Vagina (tissue), 2 donors: ENCODE data around the gene RARA. TPM values are rescaled to one million over a fixed set of nuclear protein-coding genes. Genes with fewer than 3 reads are reported as not detected.

Experiments used
- DNase-seq, 2 donors: peaks; one replicate each; pipeline ENCODE4 v3.0.0-alpha.2; 2017; ENCODE audit errors: extremely low spot score in 2 of 2
- H3K27ac ChIP-seq: fragments of 200-600 bp; sonication (generic); one replicate; pipeline ENCODE4 v1.5.1; 2019
- H3K27me3 ChIP-seq: fragments of 200-600 bp; sonication (generic); one replicate; pipeline ENCODE4 v1.5.1; 2019
- H3K36me3 ChIP-seq, 2 donors: fragments of 200-600 bp; sonication (generic); one replicate each; pipeline ENCODE4 v1.5.1; 2017 to 2019
- H3K4me1 ChIP-seq: fragments of 200-600 bp; sonication (generic); one replicate; pipeline ENCODE4 v1.5.1; 2019
- H3K4me3 ChIP-seq, 2 donors: fragments of 200-600 bp; sonication (generic); 1 replicate in 1 of 2; 2 replicates in 1 of 2; pipeline ENCODE4 v1.5.1; 2016 to 2019
- H3K9me3 ChIP-seq: fragments of 200-600 bp; sonication (generic); one replicate; pipeline ENCODE4 v1.5.1; 2019
- POLR2A ChIP-seq, 2 donors: fragments of 450-650 bp; IDR thresholded peaks; one replicate each; pipeline ENCODE4 v1.6.1; 2017; ENCODE audit warnings: antibody characterized with exemption in 2 of 2, mild to moderate bottlenecking in 2 of 2, moderate library complexity in 2 of 2
- POLR2AphosphoS5 ChIP-seq, 2 donors: sonication (generic); formaldehyde crosslinking; IDR thresholded peaks; one replicate each; pipeline ENCODE4 v1.9.0; 2017; ENCODE audit warnings: antibody characterized with exemption in 2 of 2, mild to moderate bottlenecking in 2 of 2, low read depth in 1 of 2; ENCODE audit not compliant: insufficient read depth in 1 of 2
- intact Hi-C: fragments of 100-400 bp; cut with DNase I; formaldehyde crosslinking; loops from one replicate; pipeline ENCODE4 v1.15.1; 2023
- total RNA-seq: library from RNA; depleted of rRNA; stranded (reverse); fragments of >200 nt; gene quantifications from one replicate; pipeline ENCODE4 v1.2.3, GENCODE V29; 2016
- TF ChIP-seq, protein P1 (sequence below), 3 experiments: fragments of 450-650 bp in 2 of 3; fragments of 200-600 bp in 1 of 3; sonication (generic) in 1 of 3; IDR thresholded peaks; one replicate each; pipeline ENCODE4 v1.5.1; 2017 to 2019; ENCODE audit warnings: antibody characterized with exemption in 3 of 3, mild to moderate bottlenecking in 2 of 3, moderate library complexity in 2 of 3

Gene RARA
- total RNA-seq, 1 donor from 2014 or later: 58.9 TPM

DNA sequence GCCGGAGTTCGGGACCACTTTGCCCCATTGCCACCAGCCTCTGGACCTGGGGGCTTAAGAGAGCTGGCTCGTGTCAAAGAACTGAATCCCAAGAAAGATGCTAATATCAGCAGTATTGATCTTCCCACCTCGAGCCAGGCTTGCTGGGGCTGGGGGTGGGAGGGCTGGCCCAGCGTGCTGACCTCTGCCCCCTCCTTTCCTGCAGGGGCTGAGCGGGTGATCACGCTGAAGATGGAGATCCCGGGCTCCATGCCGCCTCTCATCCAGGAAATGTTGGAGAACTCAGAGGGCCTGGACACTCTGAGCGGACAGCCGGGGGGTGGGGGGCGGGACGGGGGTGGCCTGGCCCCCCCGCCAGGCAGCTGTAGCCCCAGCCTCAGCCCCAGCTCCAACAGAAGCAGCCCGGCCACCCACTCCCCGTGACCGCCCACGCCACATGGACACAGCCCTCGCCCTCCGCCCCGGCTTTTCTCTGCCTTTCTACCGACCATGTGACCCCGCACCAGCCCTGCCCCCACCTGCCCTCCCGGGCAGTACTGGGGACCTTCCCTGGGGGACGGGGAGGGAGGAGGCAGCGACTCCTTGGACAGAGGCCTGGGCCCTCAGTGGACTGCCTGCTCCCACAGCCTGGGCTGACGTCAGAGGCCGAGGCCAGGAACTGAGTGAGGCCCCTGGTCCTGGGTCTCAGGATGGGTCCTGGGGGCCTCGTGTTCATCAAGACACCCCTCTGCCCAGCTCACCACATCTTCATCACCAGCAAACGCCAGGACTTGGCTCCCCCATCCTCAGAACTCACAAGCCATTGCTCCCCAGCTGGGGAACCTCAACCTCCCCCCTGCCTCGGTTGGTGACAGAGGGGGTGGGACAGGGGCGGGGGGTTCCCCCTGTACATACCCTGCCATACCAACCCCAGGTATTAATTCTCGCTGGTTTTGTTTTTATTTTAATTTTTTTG, 47.1 kb downstream of the RARA start:
- H3K36me3 ChIP-seq: peaks cover 3 to 27% of the 10 kb centered on the region in 2 donors
- peak overlapping the region; percentile 52 for H3K27ac ChIP-seq
- DNase-seq: peak in 1 of 2 donors; percentile 91
- no peak for TF ChIP-seq POLR2A (IDR thresholded peaks at IDR 0.05)
- TF ChIP-seq, protein P1, sequence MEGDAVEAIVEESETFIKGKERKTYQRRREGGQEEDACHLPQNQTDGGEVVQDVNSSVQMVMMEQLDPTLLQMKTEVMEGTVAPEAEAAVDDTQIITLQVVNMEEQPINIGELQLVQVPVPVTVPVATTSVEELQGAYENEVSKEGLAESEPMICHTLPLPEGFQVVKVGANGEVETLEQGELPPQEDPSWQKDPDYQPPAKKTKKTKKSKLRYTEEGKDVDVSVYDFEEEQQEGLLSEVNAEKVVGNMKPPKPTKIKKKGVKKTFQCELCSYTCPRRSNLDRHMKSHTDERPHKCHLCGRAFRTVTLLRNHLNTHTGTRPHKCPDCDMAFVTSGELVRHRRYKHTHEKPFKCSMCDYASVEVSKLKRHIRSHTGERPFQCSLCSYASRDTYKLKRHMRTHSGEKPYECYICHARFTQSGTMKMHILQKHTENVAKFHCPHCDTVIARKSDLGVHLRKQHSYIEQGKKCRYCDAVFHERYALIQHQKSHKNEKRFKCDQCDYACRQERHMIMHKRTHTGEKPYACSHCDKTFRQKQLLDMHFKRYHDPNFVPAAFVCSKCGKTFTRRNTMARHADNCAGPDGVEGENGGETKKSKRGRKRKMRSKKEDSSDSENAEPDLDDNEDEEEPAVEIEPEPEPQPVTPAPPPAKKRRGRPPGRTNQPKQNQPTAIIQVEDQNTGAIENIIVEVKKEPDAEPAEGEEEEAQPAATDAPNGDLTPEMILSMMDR (IDR thresholded peaks at IDR 0.05): no peak
- peak in 1 of 2 donors; percentile 33 for TF ChIP-seq POLR2AphosphoS5 (IDR thresholded peaks at IDR 0.05; ENCODE audit: insufficient read depth in 1 of 2, low read depth in 1 of 2)
- peaks cover 30% of the 10 kb centered on the region for H3K4me1 ChIP-seq
- no peaks in the 10 kb centered on the region for H3K9me3 ChIP-seq
- intact Hi-C loops: loop anchor here (2.0 kb wide), 2 partner anchors 53 to 179 kb away; no protein-coding TSS in a partner anchor
- no peak overlapping the region for H3K4me3 ChIP-seq
- H3K27me3 ChIP-seq: no peaks in the 10 kb centered on the region

DNA sequence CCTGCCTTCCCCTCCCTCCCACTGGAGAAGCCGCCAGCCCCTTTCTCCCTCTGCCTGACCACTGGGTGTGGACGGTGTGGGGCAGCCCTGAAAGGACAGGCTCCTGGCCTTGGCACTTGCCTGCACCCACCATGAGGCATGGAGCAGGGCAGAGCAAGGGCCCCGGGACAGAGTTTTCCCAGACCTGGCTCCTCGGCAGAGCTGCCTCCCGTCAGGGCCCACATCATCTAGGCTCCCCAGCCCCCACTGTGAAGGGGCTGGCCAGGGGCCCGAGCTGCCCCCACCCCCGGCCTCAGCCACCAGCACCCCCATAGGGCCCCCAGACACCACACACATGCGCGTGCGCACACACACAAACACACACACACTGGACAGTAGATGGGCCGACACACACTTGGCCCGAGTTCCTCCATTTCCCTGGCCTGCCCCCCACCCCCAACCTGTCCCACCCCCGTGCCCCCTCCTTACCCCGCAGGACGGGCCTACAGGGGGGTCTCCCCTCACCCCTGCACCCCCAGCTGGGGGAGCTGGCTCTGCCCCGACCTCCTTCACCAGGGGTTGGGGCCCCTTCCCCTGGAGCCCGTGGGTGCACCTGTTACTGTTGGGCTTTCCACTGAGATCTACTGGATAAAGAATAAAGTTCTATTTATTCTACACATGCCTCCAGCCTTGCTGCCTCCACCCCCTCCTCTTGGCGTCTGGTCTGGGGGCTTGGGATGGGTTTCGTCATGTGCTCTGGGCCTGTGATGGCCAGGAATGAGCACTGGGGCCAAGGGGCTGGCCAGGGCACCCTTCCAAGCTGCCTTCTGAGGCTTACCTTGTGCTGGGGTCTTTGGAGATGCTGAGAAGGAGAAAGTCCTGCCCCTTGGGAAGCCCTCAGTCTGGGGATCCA, 48.3 kb downstream of the RARA start:
- H3K27ac ChIP-seq: peak overlapping the region; percentile 44
- peak in 1 of 2 donors; percentile 88 for DNase-seq
- intact Hi-C loops: loop anchor here (2.0 kb wide), 1 partner anchor 178 kb away; no protein-coding TSS in a partner anchor
- H3K4me3 ChIP-seq: no peak overlapping the region
- H3K9me3 ChIP-seq: no peaks in the 10 kb centered on the region
- H3K4me1 ChIP-seq: peaks cover 33% of the 10 kb centered on the region
- TF ChIP-seq POLR2A (IDR thresholded peaks at IDR 0.05): no peak
- TF ChIP-seq, protein P1 (IDR thresholded peaks at IDR 0.05): no peak
- no peak for TF ChIP-seq POLR2AphosphoS5 (IDR thresholded peaks at IDR 0.05; ENCODE audit: insufficient read depth in 1 of 2, low read depth in 1 of 2)
- peaks cover 2 to 22% of the 10 kb centered on the region in 2 donors for H3K36me3 ChIP-seq
- H3K27me3 ChIP-seq: no peaks in the 10 kb centered on the region

DNA sequence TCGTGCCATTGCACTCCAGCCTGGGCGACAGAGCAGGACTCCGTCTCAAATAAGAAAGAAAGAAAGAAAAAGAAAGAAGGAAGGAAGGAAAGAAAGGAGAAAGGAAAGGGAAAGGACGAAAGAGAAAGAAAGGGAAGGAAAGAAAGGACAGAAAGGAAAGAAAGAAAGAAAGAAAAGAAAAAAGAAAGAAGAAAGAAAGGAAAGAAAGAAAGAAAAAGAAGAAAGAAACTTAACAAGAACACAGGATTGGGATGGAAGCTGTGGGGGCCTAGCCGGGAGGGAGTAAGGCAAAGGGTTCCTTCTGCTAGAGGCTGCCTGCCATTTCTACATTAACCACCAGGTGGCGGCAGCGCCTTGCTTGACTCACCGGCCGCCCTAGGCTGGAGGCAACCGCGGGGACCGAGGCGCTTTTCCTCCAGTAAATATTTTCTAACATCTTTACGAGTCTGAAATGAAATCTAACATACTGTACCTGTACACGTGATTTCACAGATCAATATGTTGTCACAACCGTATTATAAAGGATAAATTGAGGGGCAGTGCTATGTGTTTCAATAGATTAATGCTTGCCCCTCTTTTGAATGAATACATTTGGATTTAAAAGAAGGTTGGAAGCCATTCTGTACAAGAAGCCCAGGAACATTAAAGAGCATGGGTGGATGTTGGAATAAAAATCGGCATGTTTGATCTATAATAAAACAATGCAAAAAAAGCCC, 49.5 kb downstream of the RARA start:
- intact Hi-C loops: no loop called here
- H3K27ac ChIP-seq: peak overlapping the region; percentile 44
- no peaks in the 10 kb centered on the region for H3K9me3 ChIP-seq
- TF ChIP-seq POLR2AphosphoS5 (IDR thresholded peaks at IDR 0.05; ENCODE audit: insufficient read depth in 1 of 2, low read depth in 1 of 2): peak; percentile 29 to 54
- TF ChIP-seq, protein P1 (IDR thresholded peaks at IDR 0.05): peak; percentile 91 to 99 (median 98)
- TF ChIP-seq POLR2A (IDR thresholded peaks at IDR 0.05): no peak
- no peaks in the 10 kb centered on the region for H3K27me3 ChIP-seq
- no peak overlapping the region for H3K4me3 ChIP-seq
- H3K36me3 ChIP-seq: peaks cover 0 to 10% of the 10 kb centered on the region in 2 donors
- no peak for DNase-seq
- H3K4me1 ChIP-seq: peaks cover 39% of the 10 kb centered on the region

DNA sequence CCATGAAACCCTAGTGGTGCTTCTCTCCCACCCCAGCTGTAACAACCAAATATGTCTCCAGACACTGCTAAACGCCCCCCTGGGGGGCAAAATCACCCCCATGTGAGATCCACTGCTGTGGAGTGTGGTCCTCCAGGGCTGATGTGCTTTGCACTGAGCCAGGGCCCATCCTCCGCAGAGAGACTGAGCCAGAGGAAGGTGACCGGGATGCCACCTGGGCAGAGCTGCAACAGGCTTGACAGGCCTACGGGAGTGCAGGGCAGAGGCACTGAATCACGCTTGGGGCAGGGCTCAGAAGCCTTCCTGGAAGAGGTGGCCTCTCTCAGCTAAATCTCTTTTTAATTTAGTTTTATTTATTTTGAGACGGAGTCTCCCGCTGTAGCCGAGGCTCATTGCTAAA, 51.1 kb downstream of the RARA start:
- H3K27me3 ChIP-seq: no peaks in the 10 kb centered on the region
- H3K36me3 ChIP-seq: peaks cover 0 to 10% of the 10 kb centered on the region in 2 donors
- no peak for DNase-seq
- H3K4me3 ChIP-seq: no peak overlapping the region
- H3K9me3 ChIP-seq: no peaks in the 10 kb centered on the region
- H3K27ac ChIP-seq: no peak overlapping the region
- H3K4me1 ChIP-seq: peaks cover 40% of the 10 kb centered on the region
- intact Hi-C loops: loop anchor here (10.0 kb wide), 1 partner anchor 55 kb away; the partner anchor contains the start of gene TOP2A
- TF ChIP-seq, protein P1 (IDR thresholded peaks at IDR 0.05): no peak
- TF ChIP-seq POLR2A (IDR thresholded peaks at IDR 0.05) (no peak), POLR2AphosphoS5 (IDR thresholded peaks at IDR 0.05; ENCODE audit: insufficient read depth in 1 of 2, low read depth in 1 of 2) (no peak)
